HG03097 (cell line): ENCODE measurements around the gene LAX1.
A peak's percentile ranks its signal among the peaks of the same experiment; 100 is the strongest.
"Not testable (repeated sequence)": the region's sequence is repeated elsewhere in the genome, so short reads cannot be mapped to it uniquely, and the experiment has no call there.

ENCODE experiments used
- ATAC-seq: cut with Tn5 transposase; IDR thresholded peaks from one replicate; pipeline ENCODE4 v1.9.1; 2021; ENCODE audit not compliant: unreplicated experiment, low FRiP score

LAX1 gene

GRCh38 chr1:203765029-203765837 lies at the start of gene LAX1:
TSS of gene LAX1 (plus strand) at chr1:203765183. CDS start at chr1:203765566, 383 bp downstream.
- peak; percentile 79 for ATAC-seq

GRCh38 chr1:203717120-203717519 lies 47.9 kb upstream of the LAX1 start:
- ATAC-seq, result no peak

- ATAC-seq, result no peak
Observed at GRCh38 chr1:203720242-203720641, 44.7 kb upstream of the LAX1 start.

- no peak for ATAC-seq
Observed at GRCh38 chr1:203722909-203723308, 42.1 kb upstream of the LAX1 start.

- ATAC-seq, result no peak
Observed at GRCh38 chr1:203726417-203726867, 38.5 kb upstream of the LAX1 start.

- no peak for ATAC-seq
Observed at GRCh38 chr1:203733009-203733863, 31.7 kb upstream of the LAX1 start.

- ATAC-seq, result no peak
Observed at GRCh38 chr1:203742436-203742835, 22.5 kb upstream of the LAX1 start.

- ATAC-seq, result no peak
Observed at GRCh38 chr1:203743091-203743571, 21.9 kb upstream of the LAX1 start.

- ATAC-seq, result no peak
Observed at GRCh38 chr1:203744075-203744972, 20.7 kb upstream of the LAX1 start.

- ATAC-seq, result no peak
Observed at GRCh38 chr1:203746281-203746680, 18.7 kb upstream of the LAX1 start.

GRCh38 chr1:203751051-203751450 lies 13.9 kb upstream of the LAX1 start:
- ATAC-seq, result no peak

- ATAC-seq, result not testable (repeated sequence)
Observed at GRCh38 chr1:203751618-203752361, 13.2 kb upstream of the LAX1 start.

- ATAC-seq, result peak; percentile 60
Observed at GRCh38 chr1:203754455-203754864, 10.5 kb upstream of the LAX1 start.

- no peak for ATAC-seq
Observed at GRCh38 chr1:203756036-203756435, 8.9 kb upstream of the LAX1 start.

- ATAC-seq, result not testable (repeated sequence)
Observed at GRCh38 chr1:203758749-203759148, 6.2 kb upstream of the LAX1 start.

GRCh38 chr1:203760506-203760905 lies 4.5 kb upstream of the LAX1 start:
- ATAC-seq, result no peak

GRCh38 chr1:203761958-203762357 lies 3.0 kb upstream of the LAX1 start:
- not testable (repeated sequence) for ATAC-seq

- no peak for ATAC-seq
Observed at GRCh38 chr1:203763505-203763904, 1.5 kb upstream of the LAX1 start.
